T follicular helper cell (primary cell): ENCODE results near the gene FMNL2.

Experiments
- DNase-seq: peaks from one replicate; pipeline ENCODE4 v3.0.0-alpha.2; 2020; ENCODE audit warnings: low read depth

FMNL2 gene

DNA sequence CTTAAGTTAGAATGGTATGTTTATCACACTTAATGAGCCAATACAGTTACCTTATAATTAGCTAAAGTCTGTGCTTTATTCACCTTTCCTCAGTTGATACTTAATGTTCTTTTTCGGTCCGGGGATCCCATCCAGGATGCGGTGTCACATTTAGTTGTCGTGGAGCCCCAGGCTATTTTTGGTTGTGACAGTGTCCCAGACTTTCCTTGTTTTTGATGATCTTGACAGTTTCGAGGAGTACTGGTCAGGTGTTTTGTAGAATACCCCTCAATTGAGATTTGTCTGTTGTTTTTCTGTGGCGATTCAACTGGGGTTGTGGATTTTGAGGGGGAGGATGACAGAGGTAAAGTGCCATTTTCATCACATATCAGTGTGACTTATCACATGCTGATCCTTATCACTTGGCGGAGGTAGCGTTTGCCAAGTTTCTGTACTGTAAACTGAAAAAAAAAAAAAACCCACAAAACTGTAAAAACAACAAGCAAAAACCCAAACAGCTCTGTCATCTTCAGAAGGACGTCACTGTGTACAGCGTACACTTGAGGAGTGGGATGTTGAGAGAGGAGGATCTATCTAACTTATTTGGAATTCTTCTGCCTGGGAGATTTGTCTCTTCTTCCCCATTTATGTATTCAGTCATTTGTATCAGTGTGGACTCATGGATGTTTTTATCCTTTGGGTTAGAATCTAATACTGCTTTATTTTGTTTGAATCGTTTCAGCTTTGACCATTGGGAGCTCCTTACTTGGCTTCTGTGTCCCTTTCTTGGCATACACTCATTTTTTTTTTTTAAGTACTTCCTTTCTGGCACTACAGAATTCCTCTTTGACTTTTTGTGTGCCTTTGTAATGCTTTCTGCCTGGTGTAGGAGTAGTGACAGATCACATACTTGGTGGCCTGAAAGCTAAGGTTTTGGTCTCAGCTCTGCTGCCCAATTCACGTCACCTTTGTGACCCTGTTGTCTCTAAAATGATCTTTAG lies 68.1 kb downstream of the FMNL2 start:
- no peak for DNase-seq

DNA sequence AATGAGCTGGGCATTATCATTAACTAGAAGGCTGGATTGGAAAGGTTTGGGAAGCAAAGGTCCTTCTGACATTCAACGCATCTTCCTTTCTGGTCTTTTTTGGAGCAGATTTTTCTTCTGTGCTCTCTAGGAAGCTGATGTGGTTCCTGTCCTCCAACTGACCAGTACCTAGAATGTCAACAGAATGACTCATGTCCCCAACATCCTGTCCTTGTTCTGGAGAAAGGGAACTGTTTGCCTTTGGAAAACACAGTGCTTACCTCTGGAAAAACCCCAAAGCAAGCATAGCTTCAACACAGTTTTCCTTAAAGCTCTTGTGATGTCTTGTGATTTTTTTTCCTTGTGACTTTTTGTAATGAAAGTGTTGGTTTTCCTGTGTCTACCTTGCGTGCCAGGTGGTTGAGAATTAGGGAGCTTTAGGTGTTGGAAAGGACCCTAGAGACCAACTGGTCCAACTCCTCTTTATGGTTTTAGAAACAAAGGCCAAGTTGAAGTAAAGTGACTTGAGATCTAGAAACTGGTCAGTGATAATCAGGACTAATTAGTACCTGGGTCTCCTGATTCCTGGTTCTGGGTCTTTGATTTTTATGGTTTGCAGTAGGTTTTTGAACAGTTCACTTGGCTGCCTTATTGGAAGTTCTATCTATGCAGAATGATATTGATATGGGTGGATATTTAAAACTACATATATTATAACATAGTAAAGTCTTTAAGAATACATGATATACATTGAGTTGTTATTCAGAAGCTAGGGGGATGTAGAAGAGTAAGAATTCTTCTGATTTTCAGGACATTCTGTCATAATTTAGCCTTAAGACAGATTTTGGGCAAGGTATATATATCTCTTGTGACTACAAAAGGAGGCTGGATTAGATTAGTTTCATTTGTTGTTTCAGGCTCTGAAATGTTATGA lies 70.5 kb downstream of the FMNL2 start:
- no peak for DNase-seq

DNA sequence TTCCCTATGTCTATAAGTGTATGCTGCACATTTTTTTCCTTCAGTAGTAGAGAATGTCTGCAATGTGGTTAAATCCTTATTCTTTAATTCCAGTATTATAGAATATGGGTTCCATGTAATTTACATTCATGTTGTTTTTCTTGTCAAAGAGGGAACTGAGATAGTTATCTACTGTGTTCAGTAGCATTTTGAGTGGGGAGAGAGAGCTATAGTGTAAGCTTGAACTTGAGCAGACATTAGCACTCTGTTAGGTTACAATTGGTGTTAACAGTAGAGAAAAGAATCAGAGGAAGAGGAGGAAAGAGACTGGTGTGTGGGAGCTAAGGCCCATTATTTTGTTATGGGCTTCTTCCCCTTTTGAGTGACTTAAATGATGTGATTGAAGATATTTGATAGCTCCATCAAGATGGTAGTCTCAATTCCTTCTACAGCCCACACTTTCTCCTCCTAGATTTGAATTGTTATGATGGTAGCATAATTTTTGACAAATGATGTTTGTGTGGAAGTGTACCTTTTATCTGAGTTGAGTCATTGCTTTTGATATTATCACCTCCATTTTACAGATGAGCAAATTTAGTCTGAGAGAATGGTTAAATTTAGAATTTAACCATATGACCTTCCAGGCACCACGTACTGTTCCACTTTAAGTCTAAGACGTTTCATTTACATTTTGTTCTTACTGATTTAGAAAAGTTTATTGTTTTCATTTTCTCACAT lies 71.3 kb downstream of the FMNL2 start:
- no peak for DNase-seq

DNA sequence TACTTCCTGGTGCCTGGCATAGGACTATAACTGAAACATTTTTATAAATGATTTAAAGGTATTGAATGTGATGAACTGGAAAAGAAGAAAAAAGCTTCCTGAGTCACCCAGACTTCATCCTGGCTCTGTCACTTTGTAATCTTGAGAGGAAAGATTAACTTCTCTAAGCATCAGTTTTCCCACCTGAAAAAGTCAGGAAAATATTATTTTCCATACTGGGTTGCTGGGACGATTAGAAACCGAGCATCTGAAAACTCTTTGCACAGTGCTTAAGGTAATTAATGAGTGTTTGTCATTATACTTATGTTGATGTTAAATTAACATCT lies 71.8 kb downstream of the FMNL2 start:
- no peak for DNase-seq

DNA sequence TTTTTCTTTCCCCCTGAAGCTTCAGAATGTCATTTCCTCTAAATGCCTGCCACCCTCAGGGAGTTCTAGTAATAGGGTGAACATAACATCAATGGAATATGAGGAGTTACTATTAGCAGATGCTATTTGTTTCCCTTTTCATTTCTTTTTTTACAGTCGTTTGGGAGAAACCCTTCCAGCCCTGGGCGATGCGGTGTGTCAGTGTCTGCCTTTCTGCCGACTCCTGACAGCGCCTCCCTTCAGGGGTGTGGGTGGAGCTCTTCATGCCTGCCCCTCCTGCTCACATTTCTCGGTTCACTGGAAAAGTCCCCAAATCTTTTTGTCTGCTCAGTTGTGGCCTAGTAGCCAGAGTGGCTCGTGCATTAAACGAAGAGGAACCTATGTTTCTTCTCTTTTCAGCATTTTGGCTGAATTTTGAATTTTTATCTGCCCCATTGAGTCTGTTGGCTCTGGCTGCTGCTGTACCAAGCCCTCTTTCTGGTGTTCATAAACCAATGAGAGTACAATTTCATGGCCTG lies 72.3 kb downstream of the FMNL2 start:
- DNase-seq = no peak

DNA sequence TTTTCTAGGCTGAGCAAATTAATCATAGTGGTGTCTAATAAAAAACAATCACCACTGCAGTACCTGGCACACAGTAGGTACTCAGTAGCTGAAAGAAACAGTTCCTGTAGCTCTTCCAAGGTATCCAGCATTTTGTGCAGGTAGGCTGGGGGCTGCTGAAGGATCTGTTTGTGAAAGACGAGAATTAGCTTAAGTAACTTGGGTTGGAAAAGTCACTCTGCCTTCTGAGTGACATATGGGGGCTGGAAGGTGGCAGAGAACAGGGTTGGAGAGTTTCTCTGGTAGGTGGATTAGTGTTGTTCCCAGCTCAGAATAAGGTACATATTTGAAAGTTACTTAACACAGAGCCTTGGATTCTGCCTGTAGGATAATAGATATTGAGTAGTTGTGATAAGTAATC lies 72.8 kb downstream of the FMNL2 start:
- no peak for DNase-seq

DNA sequence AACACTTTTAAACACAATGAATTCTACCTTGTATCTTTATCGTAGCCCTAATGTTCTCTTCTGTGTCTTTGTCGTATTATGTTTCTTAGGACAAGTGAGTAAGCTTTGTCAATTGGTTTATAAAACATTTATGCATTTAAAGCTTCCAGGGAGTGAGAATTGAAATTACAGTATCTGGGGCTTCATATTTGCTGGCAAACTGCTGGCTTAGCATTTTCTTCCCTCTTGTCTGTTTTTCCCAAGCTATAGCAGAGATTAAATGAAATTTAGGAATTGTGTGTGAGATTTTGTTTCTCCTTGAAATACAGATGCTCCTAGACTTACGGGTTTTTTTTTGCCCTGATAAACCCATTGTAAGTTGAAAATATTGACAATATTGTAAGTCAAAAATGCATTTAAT lies 73.3 kb downstream of the FMNL2 start:
- no peak for DNase-seq

DNA sequence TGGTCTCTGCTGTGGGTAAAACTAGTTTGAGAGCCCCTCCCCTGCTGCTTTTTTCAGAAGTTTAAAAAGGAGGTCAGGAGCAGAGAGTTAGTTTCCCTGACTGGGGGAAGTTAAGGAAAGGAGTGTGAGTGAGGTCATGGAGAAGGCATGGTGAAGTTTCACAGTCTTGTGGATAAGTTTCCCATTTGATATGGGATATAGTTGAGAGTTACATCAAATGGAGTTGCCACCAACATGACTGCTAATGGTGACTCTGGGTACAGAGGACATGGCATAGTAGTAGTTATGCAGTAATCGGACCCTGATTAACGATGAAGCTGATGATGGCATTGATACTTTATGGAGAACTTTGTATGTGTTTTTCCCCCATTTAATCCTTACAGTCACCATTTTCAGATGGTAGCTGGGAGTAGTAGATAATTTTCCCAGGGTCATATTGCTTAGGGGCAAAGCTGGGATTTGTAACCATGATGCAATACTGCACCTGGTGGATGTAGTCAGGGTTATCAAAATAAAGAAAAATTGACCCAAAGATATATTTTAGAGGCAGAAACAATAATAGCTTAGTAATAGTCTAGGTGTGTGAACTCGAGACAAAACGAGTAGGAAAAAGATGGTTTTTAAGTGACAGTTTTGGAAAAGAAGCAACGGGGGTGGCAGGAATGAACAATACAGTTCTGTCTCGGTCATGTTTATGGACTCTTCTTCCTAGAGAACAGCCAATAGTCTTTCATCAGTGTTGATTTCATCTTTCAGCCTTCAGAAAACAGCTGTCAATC lies 74.6 kb downstream of the FMNL2 start:
- DNase-seq = no peak

DNA sequence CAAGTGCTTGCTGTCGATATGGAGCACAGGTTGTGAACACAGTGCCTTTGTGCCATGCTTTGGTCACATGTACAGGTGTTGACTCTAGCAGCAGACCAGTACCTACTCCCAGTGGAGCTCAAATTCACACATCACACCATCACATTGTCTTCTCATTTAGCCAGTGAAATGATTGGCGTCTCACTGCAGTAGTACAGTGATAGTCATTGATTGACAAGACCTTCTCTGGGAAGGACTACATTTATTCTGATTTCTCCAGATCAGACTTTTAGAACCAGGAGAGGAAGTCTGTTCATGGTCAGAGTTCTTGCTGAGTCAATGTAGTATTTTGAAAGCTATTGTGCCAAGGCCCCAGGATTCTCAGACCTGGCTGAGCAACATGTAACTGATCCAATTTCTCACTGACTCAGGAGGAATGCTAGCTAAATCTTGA lies 75.2 kb downstream of the FMNL2 start:
- no peak for DNase-seq

DNA sequence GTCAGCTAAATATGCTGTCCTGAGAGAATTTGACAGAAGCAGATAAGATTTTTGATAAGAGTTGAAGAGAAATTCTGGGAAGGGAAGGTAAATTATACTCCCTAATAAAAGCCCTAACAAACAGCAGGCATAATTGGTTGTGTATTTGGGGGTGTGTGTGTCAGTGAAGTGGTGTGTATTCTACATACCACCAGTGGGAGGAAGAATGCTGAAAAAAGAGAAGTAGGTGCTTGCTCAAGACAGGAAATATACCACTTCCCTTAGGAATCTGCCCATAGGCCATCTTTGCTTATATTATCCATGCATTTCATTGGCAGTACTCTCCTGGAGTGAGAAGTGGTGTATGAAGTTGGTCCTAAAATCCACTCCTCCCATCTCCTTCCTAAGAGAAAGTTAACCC lies 76.2 kb downstream of the FMNL2 start:
- no peak for DNase-seq

DNA sequence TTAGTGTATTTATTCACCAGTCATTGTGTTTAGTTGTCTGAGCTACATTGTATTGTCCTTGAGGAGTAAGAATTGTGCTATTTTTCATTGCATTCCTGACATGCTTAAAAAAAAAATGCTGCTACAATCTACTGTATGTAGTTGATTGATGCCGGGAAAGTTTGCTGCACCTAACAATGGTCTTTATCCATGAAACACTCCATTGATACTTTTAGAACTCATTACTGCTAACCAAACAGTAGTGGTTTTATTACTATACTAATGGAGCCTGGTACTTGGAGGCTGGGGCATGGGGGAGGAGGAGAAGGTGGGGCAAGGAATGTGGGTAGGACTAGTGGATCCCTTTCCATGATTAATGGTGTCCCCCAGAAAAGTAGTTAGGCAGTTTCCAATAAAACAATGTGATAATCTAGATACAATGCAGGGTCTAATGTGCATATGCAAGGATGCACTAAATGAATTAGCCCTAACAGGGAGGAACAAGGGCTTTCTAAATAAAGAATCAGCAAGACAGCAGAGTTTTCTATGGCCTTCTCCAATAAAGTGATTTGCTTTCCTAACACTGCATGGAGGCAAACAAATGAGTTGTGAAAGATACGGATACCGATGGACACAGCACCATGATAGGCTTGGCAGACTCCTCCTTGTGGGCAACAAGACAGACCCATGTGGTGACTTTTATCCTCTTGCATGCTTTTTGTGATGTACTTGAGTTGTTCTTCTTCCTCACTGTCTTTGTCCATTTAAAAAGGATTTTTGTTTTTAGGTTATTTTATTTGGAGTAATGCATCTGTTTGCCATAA lies 78.5 kb downstream of the FMNL2 start:
- DNase-seq = no peak

DNA sequence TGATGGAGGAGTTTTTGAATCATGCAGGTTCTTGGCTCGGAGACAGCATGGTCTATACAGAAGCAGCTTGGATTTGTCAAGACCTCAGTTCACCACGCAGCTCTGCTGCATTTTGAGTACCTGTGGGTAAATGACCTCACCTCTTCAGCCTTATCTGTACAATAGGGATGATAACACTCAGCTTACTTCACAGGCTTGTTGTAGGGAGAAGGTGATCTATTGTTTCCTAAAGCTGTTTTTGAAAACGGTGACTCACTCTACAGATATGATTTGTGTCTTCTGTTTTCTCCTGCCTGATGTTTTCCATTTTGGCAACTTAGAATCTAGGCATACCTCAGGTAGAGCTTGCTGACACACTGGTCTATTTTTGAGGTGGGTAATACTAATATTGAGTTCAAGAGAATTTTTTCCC lies 80.3 kb downstream of the FMNL2 start:
- no peak for DNase-seq

DNA sequence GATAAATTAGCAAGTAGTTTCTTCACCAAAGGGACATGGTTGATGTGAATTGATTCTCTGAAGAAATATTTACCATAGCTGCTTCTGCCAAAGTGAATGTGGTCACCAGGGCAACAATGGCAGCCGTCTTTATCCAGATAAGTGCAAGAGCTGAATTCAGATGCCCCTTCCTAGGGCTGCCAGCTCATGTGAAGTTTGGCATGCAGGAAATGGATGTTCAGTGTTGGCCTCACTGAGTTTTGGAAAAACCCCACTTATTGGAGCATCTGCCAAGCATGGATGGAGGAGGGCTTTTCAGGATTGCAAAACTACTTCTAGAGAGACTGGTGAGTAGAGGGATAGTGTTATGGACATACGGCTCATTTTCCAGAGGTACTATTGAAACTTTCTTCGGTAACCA lies 80.8 kb downstream of the FMNL2 start:
- DNase-seq = no peak

DNA sequence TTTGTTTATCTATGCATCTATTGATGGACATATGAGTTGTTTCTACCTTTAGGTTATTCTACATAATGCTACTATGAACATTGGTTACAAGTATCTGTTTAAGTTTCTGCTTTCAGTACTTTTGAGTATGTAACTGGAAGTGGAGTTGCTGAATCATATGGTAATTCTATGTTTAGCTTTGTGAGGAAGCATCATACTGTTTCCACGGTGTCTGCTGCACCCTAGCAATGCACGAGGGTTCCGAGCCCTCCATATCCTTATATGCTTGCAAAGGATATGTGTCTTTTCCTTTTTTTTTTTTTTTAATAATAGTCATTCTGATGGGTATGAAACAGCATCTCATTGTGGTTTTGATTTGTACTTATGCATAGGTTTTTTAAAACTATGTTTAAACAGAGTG lies 83.7 kb downstream of the FMNL2 start:
- no peak for DNase-seq

DNA sequence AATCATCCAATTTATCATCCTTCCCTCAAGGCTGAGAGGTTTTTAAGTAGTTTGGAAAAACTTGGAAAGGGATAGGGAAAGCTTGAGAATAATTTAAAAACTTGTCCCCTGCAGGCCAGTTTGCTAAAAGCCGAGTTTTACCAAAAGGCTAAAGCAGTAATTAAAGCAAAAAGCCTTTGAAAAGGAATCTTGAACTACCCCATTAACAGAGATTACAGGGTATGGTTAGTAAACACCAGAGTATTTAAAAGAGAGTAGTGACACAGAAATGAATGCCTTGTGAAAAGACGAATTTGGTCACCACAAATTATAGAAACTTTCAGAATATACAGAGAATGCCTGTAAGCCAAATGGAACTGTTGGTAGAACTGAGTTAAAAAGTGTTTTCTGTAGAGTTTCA lies 85.0 kb downstream of the FMNL2 start:
- DNase-seq = no peak

DNA sequence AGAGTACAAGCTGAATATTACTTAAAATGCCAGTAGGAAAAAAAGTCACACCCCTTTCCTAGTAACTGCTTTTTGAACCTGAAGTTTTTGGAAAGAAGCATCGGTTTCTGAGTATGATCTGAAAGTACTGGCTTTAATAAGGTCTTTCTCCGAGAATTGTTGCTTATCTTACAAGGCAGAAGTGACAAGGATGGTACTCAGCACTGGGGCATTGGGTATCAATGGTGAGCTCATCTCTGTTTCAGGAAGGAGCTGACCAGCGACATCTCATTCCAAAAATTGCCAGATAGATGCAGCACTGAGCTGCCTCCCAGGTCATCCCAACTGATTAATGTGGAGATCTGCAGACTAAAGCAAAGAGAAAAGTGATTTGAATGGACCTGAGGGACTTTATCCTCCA lies 85.4 kb downstream of the FMNL2 start:
- no peak for DNase-seq

DNA sequence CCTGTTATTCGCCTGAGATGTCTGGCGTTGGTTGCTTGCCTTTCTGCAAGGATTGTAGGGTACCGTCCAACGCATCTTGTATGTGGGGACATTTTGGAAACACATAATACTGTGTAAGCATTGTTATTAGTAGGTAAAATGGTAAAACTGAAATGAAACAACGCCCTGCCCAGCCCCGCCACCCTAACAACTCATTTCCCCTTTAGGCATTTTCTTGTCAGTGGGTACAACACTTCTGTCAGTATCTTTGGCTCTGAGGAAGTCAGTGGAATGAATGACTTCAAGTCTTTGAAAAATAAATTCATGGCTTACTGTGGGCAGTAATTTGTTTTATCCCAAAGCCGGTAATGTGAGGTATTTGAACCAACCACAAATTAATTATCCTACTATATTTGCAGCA lies 86.0 kb downstream of the FMNL2 start:
- no peak for DNase-seq

DNA sequence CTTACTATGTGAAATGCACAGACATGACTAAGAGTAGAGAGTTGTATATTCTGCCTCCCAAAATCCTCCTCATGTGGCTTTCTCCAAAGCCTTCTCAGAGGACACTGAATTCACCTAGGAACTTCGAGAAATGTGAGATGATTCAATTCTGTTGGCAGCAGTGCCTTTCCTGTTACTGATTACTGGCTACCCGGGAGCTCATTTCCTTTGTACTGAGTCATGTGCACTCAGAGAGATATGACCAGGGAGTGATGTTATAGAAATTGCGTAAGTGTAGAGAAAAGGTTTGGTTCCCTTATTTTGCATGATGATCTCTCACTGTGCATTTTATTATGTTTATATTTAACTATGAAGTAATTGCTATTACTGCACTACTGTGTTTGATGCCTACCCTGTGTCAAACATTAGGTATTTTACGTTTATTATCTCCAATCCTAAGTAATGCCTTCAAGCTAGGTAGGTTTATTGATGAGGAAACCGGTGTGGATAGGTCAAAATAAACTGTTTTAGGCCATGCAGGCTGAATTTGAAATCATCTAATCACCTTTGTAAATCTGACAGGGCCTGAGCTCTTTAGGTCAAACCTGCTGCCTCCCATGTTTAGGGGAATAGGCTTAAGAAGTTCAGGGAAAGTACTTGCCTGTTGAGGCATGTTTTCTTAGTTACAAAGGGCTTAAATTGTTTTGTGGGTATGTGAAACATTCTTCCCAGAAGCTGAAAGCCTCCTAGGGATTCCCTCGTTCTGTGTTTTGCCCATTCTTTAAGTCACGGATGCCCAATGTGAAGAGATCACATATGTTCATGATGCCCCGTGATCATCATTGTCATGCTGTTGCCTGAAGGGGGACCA lies 86.8 kb downstream of the FMNL2 start:
- no peak for DNase-seq

DNA sequence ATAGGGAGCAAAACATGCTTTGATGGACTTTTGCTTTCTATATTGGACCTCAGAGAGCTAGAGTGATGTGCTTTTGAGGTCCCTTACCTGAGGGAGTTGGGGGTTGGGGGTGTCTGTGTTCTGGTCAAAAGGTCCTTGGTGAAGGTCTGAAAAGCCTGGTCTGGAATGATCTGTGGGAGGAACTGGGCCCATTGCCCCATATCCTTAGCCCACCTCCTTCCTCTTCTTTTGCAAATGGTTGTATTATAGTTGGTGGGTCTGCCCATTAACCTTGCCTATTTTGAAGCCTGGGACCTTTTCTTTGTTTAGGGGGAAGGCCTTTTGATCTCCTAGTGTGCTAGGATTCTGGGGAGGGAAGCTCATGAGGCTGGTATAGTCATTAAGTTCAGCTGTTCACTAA lies 88.7 kb downstream of the FMNL2 start:
- DNase-seq = no peak
